Muscle of leg (tissue), 11 donors: ENCODE results near the gene NAA40. TPM values are rescaled to one million over a fixed set of nuclear protein-coding genes. Genes with fewer than 3 reads are reported as not detected.

Source experiments
- DNase-seq: peaks from one replicate; pipeline ENCODE4 v3.0.0; 2013
- H3K27ac ChIP-seq: one replicate; pipeline ENCODE4 v1.5.1; 2013; ENCODE audit warnings: mild to moderate bottlenecking, low read length, control low read depth
- H3K27me3 ChIP-seq: one replicate; pipeline ENCODE4 v1.6.1; 2013; ENCODE audit warnings: low read length; ENCODE audit not compliant: control insufficient read depth, insufficient read depth
- H3K36me3 ChIP-seq: one replicate; pipeline ENCODE4 v1.6.1; 2013; ENCODE audit warnings: low read length; ENCODE audit not compliant: control insufficient read depth, insufficient read depth
- H3K4me1 ChIP-seq: one replicate; pipeline ENCODE4 v1.6.1; 2013; ENCODE audit warnings: low read length; ENCODE audit not compliant: control insufficient read depth, insufficient read depth
- H3K4me3 ChIP-seq: one replicate; pipeline ENCODE4 v1.5.1; 2013; ENCODE audit warnings: low read length, control low read depth
- H3K9me3 ChIP-seq: replicated peaks from 2 replicates; pipeline ENCODE4 v1.6.1; 2013; ENCODE audit warnings: low read depth, low read length; ENCODE audit not compliant: control insufficient read depth
- WGBS: methylation state at CpG from one replicate; pipeline ENCODE4 v1.1.5; 2013; ENCODE audit warnings: missing lambda C conversion rate; ENCODE audit not compliant: insufficient coverage; 5-methylcytosine and 5-hydroxymethylcytosine counted together
- polyA plus RNA-seq, 8 donors: library from polyadenylated mRNA; unstranded; fragments of 120-200 nt; gene quantifications; one replicate each; pipeline versions ENCODE4 v1.2.1 to v1.2.3, GENCODE V29; 2013; ENCODE audit warnings: inconsistent platforms in 1 of 8, low replicate concordance in 1 of 8; ENCODE audit not compliant: insufficient read length in 8 of 8, insufficient read depth in 1 of 8
- total RNA-seq: library from RNA; stranded (reverse); fragments of 120-200 nt; gene quantifications from one replicate; pipeline ENCODE4 v1.2.4, GENCODE V29; 2013

Gene NAA40
- total and polyA plus RNA-seq, 9 donors = 8.9 to 18.4 (median 16.1) TPM

DNA sequence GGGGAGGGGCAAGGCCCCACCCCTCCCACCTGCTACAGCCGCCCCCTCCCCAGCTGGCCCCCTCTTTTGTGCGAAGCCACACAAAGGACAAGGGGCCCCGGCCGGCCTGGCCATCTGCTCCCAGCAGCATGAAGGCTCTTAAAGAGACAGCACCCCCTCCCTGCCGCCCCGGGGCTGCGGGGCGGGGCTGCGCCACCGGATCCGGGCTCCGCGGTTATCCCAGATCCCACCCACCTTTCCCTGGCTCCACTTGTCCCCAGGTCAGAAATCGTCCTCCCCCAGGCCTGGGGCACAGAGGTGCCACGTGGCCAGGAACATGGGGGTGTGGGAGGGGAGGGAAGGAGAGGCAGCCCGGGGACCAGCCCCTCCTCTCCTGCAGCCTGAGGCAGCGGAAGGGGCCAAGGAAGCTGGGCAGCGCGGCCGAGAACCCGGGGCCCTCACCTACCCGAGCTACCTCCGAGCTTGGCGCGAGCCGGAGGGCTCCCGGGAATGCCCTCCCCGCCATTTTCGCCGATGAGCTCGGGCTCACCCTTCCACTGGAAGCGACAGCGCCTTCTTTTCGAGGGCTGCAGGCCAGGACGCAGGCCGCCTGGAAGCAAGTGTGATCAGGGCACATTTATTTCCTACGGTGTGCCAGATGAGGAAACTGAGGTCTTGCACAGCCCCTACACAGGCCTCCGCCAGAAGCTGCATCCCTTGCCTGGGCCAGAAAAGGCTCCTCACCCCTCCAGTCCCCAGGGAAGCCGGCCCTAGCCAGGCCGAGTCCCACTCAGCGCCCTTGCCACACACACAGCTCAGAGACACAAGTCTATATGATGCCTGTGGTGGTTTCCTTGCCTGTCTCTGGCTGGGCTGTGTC, 19.3 kb upstream of the NAA40 start:
- 4% methylated on average over 33 of the region's 41 CpGs for WGBS
- Histone ChIP-seq H3K36me3 (peaks cover 4% of the 10 kb centered on the region), H3K27ac (peak overlapping the region; percentile 87), H3K27me3 (no peaks in the 10 kb centered on the region), H3K4me3 (peak overlapping the region; percentile 13), H3K9me3 (no peaks in the 10 kb centered on the region), H3K4me1 (peaks cover 62% of the 10 kb centered on the region)
- DNase-seq = peak; percentile 86

DNA sequence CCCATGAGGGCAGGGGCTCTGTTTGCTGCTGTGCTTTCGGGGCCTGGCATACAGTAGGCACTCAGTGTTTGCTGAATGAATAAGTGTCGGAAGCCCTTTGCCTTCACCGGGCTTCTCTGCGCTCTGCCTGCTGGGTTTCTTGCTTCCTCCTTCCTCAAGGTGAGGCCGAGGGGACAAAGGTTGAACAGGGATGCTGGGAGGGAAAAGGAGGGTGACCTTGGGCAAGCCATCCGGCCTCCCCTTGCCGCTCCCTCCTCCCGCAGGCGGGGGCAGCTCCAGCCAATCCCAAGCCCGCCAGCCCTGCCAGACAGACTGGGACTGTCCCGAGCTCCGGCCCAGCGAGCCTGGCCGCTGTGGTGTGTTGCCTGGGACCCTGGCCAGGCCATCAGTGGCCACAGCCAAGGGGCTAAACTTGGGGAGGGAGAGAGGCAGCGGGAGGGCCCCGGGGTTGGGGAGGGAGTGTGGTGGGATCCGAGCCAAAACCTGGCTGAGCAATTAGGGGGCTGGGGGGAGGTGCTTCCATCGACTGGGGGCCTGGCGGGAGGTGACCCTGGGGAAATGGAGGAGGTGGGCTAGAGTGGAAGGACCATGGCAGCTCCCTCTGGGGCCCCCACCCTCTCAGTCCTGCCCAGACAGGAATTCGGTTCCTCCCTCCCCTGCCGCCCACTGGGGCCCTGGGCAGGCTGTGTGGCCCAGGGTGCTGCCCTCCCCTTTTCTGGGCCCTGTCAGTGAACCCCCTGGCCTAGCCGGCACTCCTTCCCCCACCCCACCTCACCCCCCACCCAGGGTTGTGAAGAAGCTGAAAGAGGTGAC, 18.5 kb upstream of the NAA40 start:
- no peaks in the 10 kb centered on the region for H3K36me3 ChIP-seq
- WGBS = 9% methylated on average over 8 of the region's 22 CpGs
- peak overlapping the region; percentile 13 for H3K4me3 ChIP-seq
- no peaks in the 10 kb centered on the region for H3K9me3 ChIP-seq
- no peaks in the 10 kb centered on the region for H3K27me3 ChIP-seq
- DNase-seq = peak; percentile 86
- H3K27ac ChIP-seq = peak overlapping the region; percentile 87
- H3K4me1 ChIP-seq = peaks cover 54% of the 10 kb centered on the region

DNA sequence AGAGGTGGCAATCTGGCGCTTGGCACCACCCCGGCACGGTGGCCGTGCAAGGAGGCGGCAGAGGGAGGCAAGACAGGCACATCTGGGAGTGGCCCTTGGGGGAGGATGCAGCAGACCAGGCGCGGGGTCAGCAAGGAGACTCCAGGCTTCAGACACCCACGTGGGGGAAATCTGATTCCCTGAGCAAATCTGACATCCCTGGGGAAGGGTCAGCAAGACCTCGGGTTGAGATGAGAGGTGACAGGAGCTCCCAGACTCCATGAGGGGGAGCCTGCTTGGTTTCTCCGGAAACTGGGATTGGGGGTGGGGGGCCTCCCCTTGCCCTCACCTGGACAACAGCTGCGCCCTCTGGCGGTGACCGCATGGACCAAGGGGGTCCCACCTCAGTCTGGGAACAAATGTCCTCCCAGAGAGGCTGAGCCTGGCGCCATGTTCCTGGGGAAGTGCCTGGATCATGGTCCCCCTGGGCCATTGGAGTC, 17.8 kb upstream of the NAA40 start:
- Histone ChIP-seq H3K9me3 (no peaks in the 10 kb centered on the region), H3K4me1 (peaks cover 49% of the 10 kb centered on the region), H3K36me3 (no peaks in the 10 kb centered on the region), H3K27ac (no peak overlapping the region), H3K27me3 (no peaks in the 10 kb centered on the region), H3K4me3 (no peak overlapping the region)
- WGBS = 15% methylated on average over 13 of the region's 14 CpGs
- DNase-seq = peak; percentile 58

DNA sequence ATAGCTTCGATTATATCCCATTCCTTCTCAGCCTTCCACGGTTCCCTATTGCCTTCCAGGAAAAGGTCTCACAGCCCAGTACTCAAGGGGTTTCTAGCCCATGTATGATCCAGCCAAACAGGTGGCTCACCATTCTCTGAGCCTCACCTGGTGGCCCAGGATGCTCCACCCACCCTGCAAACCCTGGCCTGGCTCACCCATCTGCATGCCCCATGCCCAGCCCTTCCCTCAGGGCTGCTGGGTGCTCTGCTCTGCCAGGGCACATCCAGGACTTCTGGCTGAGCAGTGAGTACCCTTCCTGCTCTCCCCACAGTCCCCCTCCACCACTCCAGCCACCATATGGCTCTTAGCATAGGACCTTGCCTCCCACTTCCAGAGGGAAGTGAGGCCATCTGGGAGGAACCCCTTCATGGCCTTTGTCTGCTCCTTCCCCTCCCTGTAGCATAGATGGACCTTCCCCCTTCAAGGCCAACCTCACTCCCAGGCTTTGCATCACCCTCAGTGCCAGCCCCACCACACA, 16.1 kb upstream of the NAA40 start:
- Histone ChIP-seq H3K36me3 (no peaks in the 10 kb centered on the region), H3K27ac (no peak overlapping the region), H3K9me3 (no peaks in the 10 kb centered on the region), H3K27me3 (no peaks in the 10 kb centered on the region), H3K4me1 (peaks cover 35% of the 10 kb centered on the region), H3K4me3 (no peak overlapping the region)
- 53% methylated on average over 2 of the region's 2 CpGs for WGBS
- no peak for DNase-seq

DNA sequence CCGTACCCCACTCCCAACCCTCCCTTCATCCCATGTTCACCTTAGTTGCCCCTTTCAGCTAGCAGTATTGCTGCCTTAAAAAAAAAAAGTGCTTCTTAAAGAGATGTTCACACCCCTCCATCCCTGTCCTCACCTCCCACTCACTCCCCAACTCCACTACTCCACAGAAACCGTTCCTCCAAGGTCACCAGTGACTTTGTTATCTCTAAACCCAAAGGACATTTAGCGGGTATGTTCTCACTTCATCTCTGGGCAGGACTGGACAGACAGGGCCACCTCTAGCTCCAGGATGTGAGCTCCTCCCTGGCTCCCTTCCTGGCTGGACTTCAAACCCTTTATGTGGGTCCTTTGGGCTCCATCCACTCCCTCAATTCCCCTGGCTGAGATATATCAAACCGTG, 15.5 kb upstream of the NAA40 start:
- H3K4me3 ChIP-seq = no peak overlapping the region
- DNase-seq = no peak
- H3K36me3 ChIP-seq = no peaks in the 10 kb centered on the region
- WGBS = 56% methylated on average over 4 of the region's 4 CpGs
- no peaks in the 10 kb centered on the region for H3K27me3 ChIP-seq
- no peaks in the 10 kb centered on the region for H3K9me3 ChIP-seq
- H3K27ac ChIP-seq = no peak overlapping the region
- peaks cover 29% of the 10 kb centered on the region for H3K4me1 ChIP-seq

DNA sequence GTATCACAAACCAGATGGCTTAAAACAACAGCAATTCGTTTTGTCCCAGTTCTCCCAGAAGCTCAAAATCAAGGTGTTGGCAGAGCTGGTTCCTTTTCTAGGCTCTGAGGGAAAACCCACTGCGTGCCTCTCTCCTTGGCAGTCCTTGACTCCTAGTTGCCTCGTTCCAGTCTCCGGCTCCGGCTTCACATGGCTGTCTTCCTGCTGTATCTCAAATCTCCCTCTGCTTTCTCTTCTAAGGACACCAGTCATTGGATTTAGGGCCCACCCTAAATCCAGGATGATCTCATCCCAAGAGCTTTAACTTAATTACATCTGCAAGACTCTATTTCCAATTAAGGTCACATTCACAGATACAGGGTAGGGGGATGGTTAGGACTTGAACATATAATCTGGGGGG, 9.2 kb upstream of the NAA40 start:
- no peak overlapping the region for H3K4me3 ChIP-seq
- H3K27me3 ChIP-seq = no peaks in the 10 kb centered on the region
- no peaks in the 10 kb centered on the region for H3K4me1 ChIP-seq
- H3K36me3 ChIP-seq = no peaks in the 10 kb centered on the region
- H3K9me3 ChIP-seq = no peaks in the 10 kb centered on the region
- H3K27ac ChIP-seq = no peak overlapping the region
- WGBS = 63% methylated on average over 5 of the region's 5 CpGs
- DNase-seq = no peak

DNA sequence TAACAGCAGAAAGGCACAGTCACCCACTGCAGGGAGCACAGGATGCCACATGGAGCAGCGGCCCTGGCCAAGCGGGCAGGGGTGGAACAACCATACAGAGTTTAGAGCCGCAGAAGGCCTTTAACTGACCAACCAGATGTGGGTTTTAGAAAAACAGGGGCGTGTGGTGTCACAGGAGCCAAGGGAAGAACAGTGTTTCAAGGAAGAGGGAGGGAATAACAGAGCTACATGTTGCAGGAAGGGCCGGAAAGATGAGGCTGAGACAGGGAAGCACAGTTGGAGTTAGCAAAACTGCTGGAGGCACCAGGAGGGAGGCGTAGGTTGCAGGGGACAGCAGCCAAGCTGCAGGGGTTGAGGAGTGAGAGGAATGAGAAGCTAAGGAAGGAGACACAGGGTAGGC, 7.8 kb upstream of the NAA40 start:
- 32% methylated on average over 5 of the region's 6 CpGs for WGBS
- peak; percentile 83 for DNase-seq
- Histone ChIP-seq H3K4me1 (no peaks in the 10 kb centered on the region), H3K4me3 (no peak overlapping the region), H3K27ac (peak overlapping the region; percentile 14), H3K27me3 (no peaks in the 10 kb centered on the region), H3K9me3 (no peaks in the 10 kb centered on the region), H3K36me3 (no peaks in the 10 kb centered on the region)

DNA sequence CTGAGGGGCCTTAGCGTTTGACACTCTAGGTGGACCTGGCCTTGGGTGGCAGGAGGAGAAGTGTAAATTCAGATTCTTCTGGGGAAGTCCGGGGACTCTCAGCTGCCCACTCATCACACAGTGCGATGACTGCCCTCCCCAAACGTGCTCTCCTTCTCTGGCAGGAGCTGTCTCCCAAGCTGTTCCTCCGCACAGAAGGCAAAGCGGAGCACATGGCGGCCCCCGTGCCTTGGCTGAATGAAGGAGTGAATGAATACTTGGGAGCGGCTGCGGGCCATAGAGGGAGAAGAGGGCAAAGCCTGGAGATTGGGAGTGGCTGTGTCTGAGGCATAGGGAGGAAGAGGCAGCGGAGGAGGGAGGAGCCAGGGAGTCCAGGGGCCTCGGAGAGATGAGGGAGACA, 6.9 kb upstream of the NAA40 start:
- Histone ChIP-seq H3K27me3 (no peaks in the 10 kb centered on the region), H3K9me3 (no peaks in the 10 kb centered on the region), H3K4me3 (no peak overlapping the region), H3K36me3 (no peaks in the 10 kb centered on the region), H3K4me1 (no peaks in the 10 kb centered on the region), H3K27ac (no peak overlapping the region)
- 66% methylated on average over 9 of the region's 12 CpGs for WGBS
- DNase-seq = no peak

DNA sequence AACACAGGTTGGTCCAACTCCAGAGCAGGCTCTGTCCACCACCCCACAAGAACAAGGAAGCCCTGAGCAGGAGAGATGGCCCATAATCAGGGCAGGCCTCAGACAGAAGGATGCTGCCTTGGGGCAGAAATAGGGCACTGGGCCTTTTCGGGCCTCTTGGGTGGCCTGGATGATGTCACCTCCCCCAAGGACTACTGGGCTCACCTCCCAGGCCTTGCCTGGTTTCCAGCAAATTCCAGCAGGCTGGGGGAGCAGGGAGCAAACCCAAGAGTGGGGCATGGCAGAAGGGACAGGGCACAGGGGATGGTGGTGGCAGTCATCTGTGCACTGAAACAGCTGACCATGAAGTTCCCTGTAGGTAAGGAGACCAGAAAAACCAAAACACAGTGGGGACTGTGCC, 5.3 kb upstream of the NAA40 start:
- Histone ChIP-seq H3K36me3 (no peaks in the 10 kb centered on the region), H3K27ac (no peak overlapping the region), H3K9me3 (no peaks in the 10 kb centered on the region), H3K4me1 (peaks cover 5% of the 10 kb centered on the region), H3K27me3 (no peaks in the 10 kb centered on the region), H3K4me3 (no peak overlapping the region)
- no peak for DNase-seq
- no CpG with 5 or more reads among the region's 1 CpG for WGBS
